HEK293 (cell line): ENCODE results near the gene SPATA22.

ENCODE experiments used
- CTCF ChIP-seq: fragments of 450-650 bp; formaldehyde crosslinking; IDR thresholded peaks from 2 replicates; pipeline ENCODE4 v1.5.1; 2016; ENCODE audit warnings: missing biosample characterization, missing genetic modification characterization
- ZBTB17 ChIP-seq: fragments of 450-650 bp; formaldehyde crosslinking; IDR thresholded peaks from 2 replicates; pipeline ENCODE4 v1.5.1; 2016; ENCODE audit warnings: missing biosample characterization, missing genetic modification characterization
- ZBTB21 ChIP-seq: fragments of 450-650 bp; formaldehyde crosslinking; IDR thresholded peaks from 2 replicates; pipeline ENCODE4 v1.5.1; 2017; ENCODE audit warnings: missing biosample characterization, missing genetic modification characterization
- ZNF121 ChIP-seq: fragments of 450-650 bp; formaldehyde crosslinking; IDR thresholded peaks from 2 replicates; pipeline ENCODE4 v1.5.1; 2016; ENCODE audit warnings: missing biosample characterization, missing genetic modification characterization
- ZNF2 ChIP-seq: fragments of 450-650 bp; formaldehyde crosslinking; IDR thresholded peaks from 2 replicates; pipeline ENCODE4 v1.5.1; 2016; ENCODE audit warnings: missing biosample characterization, missing genetic modification characterization
- ZNF266 ChIP-seq: fragments of 450-650 bp; formaldehyde crosslinking; IDR thresholded peaks from 2 replicates; pipeline ENCODE4 v1.5.1; 2016; ENCODE audit warnings: missing biosample characterization, missing genetic modification characterization, low read depth
- ZNF274 ChIP-seq, 2 experiments: fragments of 200-500 bp in 1 of 2; fragments of 450-650 bp in 1 of 2; sonication (Bioruptor generic) in 1 of 2; formaldehyde crosslinking in 1 of 2; IDR thresholded peaks; 2 replicates each; pipeline versions ENCODE4 v1.5.1 to v1.6.1; 2014 to 2016; ENCODE audit warnings: borderline replicate concordance in 1 of 2, inconsistent platforms in 1 of 2, low read length in 1 of 2, missing biosample characterization in 1 of 2, missing genetic modification characterization in 1 of 2
- ZNF350 ChIP-seq: fragments of 450-650 bp; formaldehyde crosslinking; IDR thresholded peaks from 2 replicates; pipeline ENCODE4 v1.5.0; 2017; ENCODE audit warnings: missing biosample characterization, mild to moderate bottlenecking, missing genetic modification characterization
- ZNF37A ChIP-seq: fragments of 450-650 bp; IDR thresholded peaks from 2 replicates; pipeline ENCODE4 v1.5.1; 2018; ENCODE audit warnings: missing biosample characterization, missing genetic modification characterization
- ZNF449 ChIP-seq: fragments of 450-650 bp; formaldehyde crosslinking; IDR thresholded peaks from 2 replicates; pipeline ENCODE4 v1.5.1; 2017; ENCODE audit warnings: missing biosample characterization, mild to moderate bottlenecking, missing genetic modification characterization, moderate library complexity
- ZNF658 ChIP-seq: fragments of 450-650 bp; formaldehyde crosslinking; IDR thresholded peaks from 2 replicates; pipeline ENCODE4; 2016; ENCODE audit warnings: missing biosample characterization, missing genetic modification characterization
- ZNF792 ChIP-seq: fragments of 450-650 bp; formaldehyde crosslinking; IDR thresholded peaks from 2 replicates; pipeline ENCODE4 v1.5.1; 2016; ENCODE audit warnings: missing biosample characterization, missing genetic modification characterization
- TF ChIP-seq, protein P1 (sequence below): fragments of 450-650 bp; formaldehyde crosslinking; optimal IDR thresholded peaks from 2 replicates; pipeline ENCODE3; 2016; ENCODE audit warnings: missing biosample characterization, mild to moderate bottlenecking, missing genetic modification characterization
- TF ChIP-seq, protein P2 (sequence below): fragments of 450-650 bp; formaldehyde crosslinking; IDR thresholded peaks from 2 replicates; pipeline ENCODE4 v1.5.1; 2016; ENCODE audit warnings: missing biosample characterization, missing genetic modification characterization

DNA sequence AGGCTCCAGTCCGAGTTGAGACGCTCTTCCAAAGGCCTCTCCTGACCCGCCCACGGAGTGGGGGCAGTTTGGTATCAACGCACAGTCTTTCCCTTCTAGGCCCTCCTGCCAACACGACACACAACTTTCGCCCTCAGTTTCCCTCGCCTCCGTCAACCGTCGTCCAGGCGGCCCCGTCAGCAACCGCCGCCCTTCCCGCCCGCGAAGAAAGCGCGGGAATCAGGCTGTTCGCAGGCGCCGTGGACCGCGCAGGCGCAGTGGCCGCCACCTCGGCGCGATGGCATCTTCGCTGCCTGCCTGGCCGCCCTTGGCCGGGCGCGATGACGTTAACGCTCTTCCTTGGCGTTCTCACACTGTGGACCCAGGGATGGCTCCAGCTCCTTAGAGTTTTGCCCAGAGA, at the start of gene SPATA22:
- TF ChIP-seq CTCF (tag by site-specific recombination) (no peak), ZNF2 (no peak), ZNF350 (tag by site-specific recombination) (no peak), ZBTB21 (tag by site-specific recombination) (no peak), ZNF266 (no peak), ZBTB17 (tag by site-specific recombination) (no peak), ZNF121 (tag by site-specific recombination) (no peak), ZNF274 (IDR thresholded peaks at IDR 0.05; ENCODE audit: low read length) (no peak), ZNF274 (tag by site-specific recombination; IDR thresholded peaks at IDR 0.05; ENCODE audit: borderline replicate concordance) (no peak), ZNF658 (tag by site-specific recombination) (no peak), ZNF792 (tag by site-specific recombination) (no peak), ZNF37A (tag by site-specific recombination) (no peak), ZNF449 (tag by site-specific recombination) (no peak)
- TF ChIP-seq, protein P1, sequence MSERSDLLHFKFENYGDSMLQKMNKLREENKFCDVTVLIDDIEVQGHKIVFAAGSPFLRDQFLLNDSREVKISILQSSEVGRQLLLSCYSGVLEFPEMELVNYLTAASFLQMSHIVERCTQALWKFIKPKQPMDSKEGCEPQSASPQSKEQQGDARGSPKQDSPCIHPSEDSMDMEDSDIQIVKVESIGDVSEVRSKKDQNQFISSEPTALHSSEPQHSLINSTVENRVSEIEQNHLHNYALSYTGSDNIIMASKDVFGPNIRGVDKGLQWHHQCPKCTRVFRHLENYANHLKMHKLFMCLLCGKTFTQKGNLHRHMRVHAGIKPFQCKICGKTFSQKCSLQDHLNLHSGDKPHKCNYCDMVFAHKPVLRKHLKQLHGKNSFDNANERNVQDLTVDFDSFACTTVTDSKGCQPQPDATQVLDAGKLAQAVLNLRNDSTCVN: no peak
- TF ChIP-seq, protein P2, sequence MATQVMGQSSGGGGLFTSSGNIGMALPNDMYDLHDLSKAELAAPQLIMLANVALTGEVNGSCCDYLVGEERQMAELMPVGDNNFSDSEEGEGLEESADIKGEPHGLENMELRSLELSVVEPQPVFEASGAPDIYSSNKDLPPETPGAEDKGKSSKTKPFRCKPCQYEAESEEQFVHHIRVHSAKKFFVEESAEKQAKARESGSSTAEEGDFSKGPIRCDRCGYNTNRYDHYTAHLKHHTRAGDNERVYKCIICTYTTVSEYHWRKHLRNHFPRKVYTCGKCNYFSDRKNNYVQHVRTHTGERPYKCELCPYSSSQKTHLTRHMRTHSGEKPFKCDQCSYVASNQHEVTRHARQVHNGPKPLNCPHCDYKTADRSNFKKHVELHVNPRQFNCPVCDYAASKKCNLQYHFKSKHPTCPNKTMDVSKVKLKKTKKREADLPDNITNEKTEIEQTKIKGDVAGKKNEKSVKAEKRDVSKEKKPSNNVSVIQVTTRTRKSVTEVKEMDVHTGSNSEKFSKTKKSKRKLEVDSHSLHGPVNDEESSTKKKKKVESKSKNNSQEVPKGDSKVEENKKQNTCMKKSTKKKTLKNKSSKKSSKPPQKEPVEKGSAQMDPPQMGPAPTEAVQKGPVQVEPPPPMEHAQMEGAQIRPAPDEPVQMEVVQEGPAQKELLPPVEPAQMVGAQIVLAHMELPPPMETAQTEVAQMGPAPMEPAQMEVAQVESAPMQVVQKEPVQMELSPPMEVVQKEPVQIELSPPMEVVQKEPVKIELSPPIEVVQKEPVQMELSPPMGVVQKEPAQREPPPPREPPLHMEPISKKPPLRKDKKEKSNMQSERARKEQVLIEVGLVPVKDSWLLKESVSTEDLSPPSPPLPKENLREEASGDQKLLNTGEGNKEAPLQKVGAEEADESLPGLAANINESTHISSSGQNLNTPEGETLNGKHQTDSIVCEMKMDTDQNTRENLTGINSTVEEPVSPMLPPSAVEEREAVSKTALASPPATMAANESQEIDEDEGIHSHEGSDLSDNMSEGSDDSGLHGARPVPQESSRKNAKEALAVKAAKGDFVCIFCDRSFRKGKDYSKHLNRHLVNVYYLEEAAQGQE (tag by site-specific recombination): no peak
